GM21576 (cell line): ENCODE results near the gene TLCD3B.

Experiments
- ATAC-seq: cut with Tn5 transposase; IDR thresholded peaks from one replicate; pipeline ENCODE4 v1.9.1; 2021; ENCODE audit warnings: mild to moderate bottlenecking, moderate library complexity; ENCODE audit not compliant: unreplicated experiment

TLCD3B gene

DNA sequence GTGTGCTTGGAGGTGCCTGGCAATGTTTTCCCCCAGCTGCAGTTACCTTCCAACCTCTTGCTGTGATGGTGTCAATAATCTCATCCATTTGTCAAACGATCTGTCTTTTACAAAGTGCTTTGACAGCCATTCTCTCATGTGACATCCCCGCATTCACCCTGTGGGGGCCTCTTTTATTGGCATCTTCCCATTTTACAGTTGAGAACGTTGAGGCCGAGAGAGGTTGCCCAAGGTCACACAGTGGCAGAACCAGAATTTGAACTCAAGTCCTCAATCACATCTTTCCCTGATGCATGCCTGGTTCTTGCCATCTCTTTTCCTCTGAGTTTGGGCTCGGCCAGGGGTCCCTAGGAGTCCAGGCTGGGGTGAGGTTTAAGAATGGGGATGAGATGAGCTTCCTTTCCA, 55.9 kb downstream of the TLCD3B start:
- ATAC-seq = no peak
